ENCODE data around the gene MAPKAP1.

MAPKAP1 gene

GRCh38 chr9:125706651-125707471 lies at the start of gene MAPKAP1:
TSS of gene MAPKAP1 (minus strand) at chr9:125707208. CDS start at chr9:125672574, 34,634 bp downstream.
- Histone ChIP-seq H3K27ac (peak within 1 kb of the TSS; percentile 86 to 96 (median 93)), H3K9ac (peak within 1 kb of the TSS; percentile 88 to 99 (median 94)), H3K9me3 (replicated peaks in 1 of 11) (no peaks in the 10 kb centered on the region), H3K36me3 (peaks cover 0 to 19% (median 5%) of the 10 kb centered on the region in 11 experiments; a peak in 10 of 22 replicates), H3K4me1 (peaks cover 15 to 28% (median 21%) of the 10 kb centered on the region in 10 experiments), H4K20me1 (peaks cover 0 to 31% (median 3%) of the 10 kb centered on the region in 11 experiments; a peak in 11 of 22 replicates), H3K4me2 (peak within 1 kb of the TSS; percentile 86 to 96 (median 92)), H3K4me3 (peak within 1 kb of the TSS; percentile 84 to 99 (median 91)), H3K27me3 (no peaks in the 10 kb centered on the region)
- no peak for TF ChIP-seq Cebpa-rat (IDR thresholded peaks at IDR 0.05)

- Histone ChIP-seq H4K20me1 (peaks cover 0 to 12% (median 0%) of the 10 kb centered on the region in 11 experiments; a peak in 3 of 22 replicates), H3K4me3 (no peak overlapping the region), H3K9ac (no peak overlapping the region), H3K36me3 (peaks cover 0 to 14% (median 2%) of the 10 kb centered on the region in 11 experiments; a peak in 4 of 22 replicates), H3K4me1 (peaks cover 6 to 30% (median 16%) of the 10 kb centered on the region in 10 experiments; a peak in 19 of 20 replicates), H3K27me3 (peaks cover 0 to 15% (median 8%) of the 10 kb centered on the region in 11 experiments; a peak in 13 of 22 replicates), H3K9me3 (replicated peaks in 1 of 11) (no peaks in the 10 kb centered on the region), H3K27ac (no peak overlapping the region), H3K4me2 (no peak overlapping the region)
- no peak for TF ChIP-seq Cebpa-rat (IDR thresholded peaks at IDR 0.05)
Measured at GRCh38 chr9:125756518-125756917, 49.5 kb upstream of the MAPKAP1 start.

GRCh38 chr9:125755340-125755739 lies 48.3 kb upstream of the MAPKAP1 start:
- Histone ChIP-seq H4K20me1 (peaks cover 0 to 22% (median 5%) of the 10 kb centered on the region in 11 experiments; a peak in 9 of 22 replicates), H3K27ac (no peak overlapping the region)

GRCh38 chr9:125754096-125754495 lies 47.1 kb upstream of the MAPKAP1 start:
- Histone ChIP-seq H3K36me3 (peaks cover 0 to 26% (median 10%) of the 10 kb centered on the region in 11 experiments; a peak in 7 of 22 replicates), H3K4me1 (peaks cover 5 to 21% (median 10%) of the 10 kb centered on the region in 10 experiments), H3K27me3 (peaks cover 18 to 39% (median 32%) of the 10 kb centered on the region in 11 experiments), H3K9ac (no peak overlapping the region), H4K20me1 (peaks cover 0 to 34% (median 10%) of the 10 kb centered on the region in 11 experiments; a peak in 10 of 22 replicates), H3K9me3 (replicated peaks in 1 of 11) (no peaks in the 10 kb centered on the region), H3K27ac (no peak overlapping the region), H3K4me3 (no peak overlapping the region), H3K4me2 (no peak overlapping the region)
- TF ChIP-seq Cebpa-rat (IDR thresholded peaks at IDR 0.05): no peak

More at GRCh38 chr9:125755340-125755739, 48.3 kb upstream of the MAPKAP1 start:
- H3K4me1 ChIP-seq: peaks cover 6 to 25% (median 15%) of the 10 kb centered on the region in 10 experiments
- no peak overlapping the region for H3K4me3 ChIP-seq
- H3K36me3 ChIP-seq: peaks cover 0 to 19% (median 7%) of the 10 kb centered on the region in 11 experiments; a peak in 7 of 22 replicates
- no peak overlapping the region for H3K9ac ChIP-seq
- no peak for TF ChIP-seq Cebpa-rat (IDR thresholded peaks at IDR 0.05)
- no peak overlapping the region for H3K4me2 ChIP-seq
- H3K27me3 ChIP-seq: peaks cover 6 to 27% (median 20%) of the 10 kb centered on the region in 11 experiments
- no peaks in the 10 kb centered on the region for H3K9me3 ChIP-seq (replicated peaks in 1 of 11)

- Histone ChIP-seq H3K36me3 (peaks cover 0 to 33% (median 10%) of the 10 kb centered on the region in 11 experiments; a peak in 7 of 22 replicates), H4K20me1 (peaks cover 0 to 47% (median 20%) of the 10 kb centered on the region in 11 experiments; a peak in 15 of 22 replicates), H3K4me1 (peaks cover 7 to 20% (median 12%) of the 10 kb centered on the region in 10 experiments; a peak in 16 of 20 replicates), H3K4me2 (no peak overlapping the region), H3K27me3 (peaks cover 32 to 59% (median 51%) of the 10 kb centered on the region in 11 experiments), H3K9me3 (replicated peaks in 1 of 11) (no peaks in the 10 kb centered on the region), H3K27ac (no peak overlapping the region), H3K9ac (no peak overlapping the region), H3K4me3 (no peak overlapping the region)
- TF ChIP-seq Cebpa-rat (IDR thresholded peaks at IDR 0.05): no peak
Measured at GRCh38 chr9:125752070-125752628, 45.1 kb upstream of the MAPKAP1 start.

- Histone ChIP-seq H3K4me1 (peaks cover 9 to 23% (median 14%) of the 10 kb centered on the region in 10 experiments; a peak in 19 of 20 replicates), H3K4me2 (peak overlapping the region in 7 of 11 experiments; percentile 1 to 92 (median 7); a peak in 6 of 22 replicates), H4K20me1 (peaks cover 0 to 44% (median 23%) of the 10 kb centered on the region in 11 experiments; a peak in 15 of 22 replicates), H3K4me3 (no peak overlapping the region), H3K36me3 (peaks cover 0 to 33% (median 4%) of the 10 kb centered on the region in 11 experiments; a peak in 7 of 22 replicates), H3K9ac (no peak overlapping the region), H3K27me3 (peaks cover 32 to 59% (median 51%) of the 10 kb centered on the region in 11 experiments), H3K9me3 (replicated peaks in 1 of 11) (no peaks in the 10 kb centered on the region), H3K27ac (no peak overlapping the region)
- no peak for TF ChIP-seq Cebpa-rat (IDR thresholded peaks at IDR 0.05)
Measured at GRCh38 chr9:125750627-125751011, 43.6 kb upstream of the MAPKAP1 start.

DNA sequence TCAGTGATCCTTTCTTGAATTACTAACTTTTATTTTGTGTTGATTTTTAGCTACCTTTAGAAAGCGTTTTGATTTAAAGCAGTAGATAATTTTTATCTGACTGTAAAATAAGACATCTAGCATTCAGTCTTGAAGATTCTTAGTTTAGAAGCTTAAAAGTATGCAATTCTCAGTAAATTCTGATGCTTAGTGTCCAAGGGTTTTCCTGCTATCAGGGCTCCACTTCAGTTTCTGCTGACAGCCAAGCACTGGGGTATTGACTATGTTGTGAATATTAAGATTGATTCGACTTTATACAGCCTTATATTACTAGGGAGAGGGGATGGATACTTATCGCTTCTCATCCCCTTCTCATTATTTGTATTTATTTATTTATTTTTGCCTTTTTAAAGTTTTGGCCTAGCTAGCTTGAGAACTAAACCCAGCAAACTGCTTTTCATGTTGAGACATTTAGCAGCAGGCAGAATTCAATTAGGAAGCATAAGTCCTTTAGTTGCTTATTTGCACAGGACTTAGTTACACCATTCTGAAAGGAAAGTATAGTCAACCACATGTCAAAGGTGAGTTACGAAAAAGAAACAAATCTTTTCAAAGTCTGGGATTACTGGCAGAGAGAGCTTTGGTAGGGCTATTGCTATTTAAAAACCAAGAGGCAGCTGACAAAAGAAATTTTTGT lies 43.1 kb upstream of the MAPKAP1 start:
- Histone ChIP-seq H3K4me3 (no peak overlapping the region; a peak in 2 of 20 replicates), H3K9me3 (replicated peaks in 1 of 11) (no peaks in the 10 kb centered on the region), H3K36me3 (peaks cover 0 to 33% (median 4%) of the 10 kb centered on the region in 11 experiments; a peak in 7 of 22 replicates), H4K20me1 (peaks cover 0 to 44% (median 23%) of the 10 kb centered on the region in 11 experiments; a peak in 15 of 22 replicates), H3K27me3 (peaks cover 32 to 59% (median 51%) of the 10 kb centered on the region in 11 experiments), H3K4me2 (peak overlapping the region in 10 of 11 experiments; percentile 1 to 96 (median 88); a peak in 11 of 22 replicates), H3K9ac (no peak overlapping the region), H3K4me1 (peaks cover 14 to 28% (median 19%) of the 10 kb centered on the region in 10 experiments; a peak in 19 of 20 replicates), H3K27ac (no peak overlapping the region)
- no peak for TF ChIP-seq Cebpa-rat (IDR thresholded peaks at IDR 0.05)
